GM18858 (cell line): ENCODE results near the gene DRD1.
"Not testable (repeated sequence)": the region's sequence is repeated elsewhere in the genome, so short reads cannot be mapped to it uniquely, and the experiment has no call there.

Experiments used
- ATAC-seq: cut with Tn5 transposase; IDR thresholded peaks from one replicate; pipeline ENCODE4 v1.9.1; 2021; ENCODE audit not compliant: unreplicated experiment

DRD1 gene

GRCh38 chr5:175434800-175435199 lies 9.2 kb downstream of the DRD1 start:
- ATAC-seq, result no peak

DNA sequence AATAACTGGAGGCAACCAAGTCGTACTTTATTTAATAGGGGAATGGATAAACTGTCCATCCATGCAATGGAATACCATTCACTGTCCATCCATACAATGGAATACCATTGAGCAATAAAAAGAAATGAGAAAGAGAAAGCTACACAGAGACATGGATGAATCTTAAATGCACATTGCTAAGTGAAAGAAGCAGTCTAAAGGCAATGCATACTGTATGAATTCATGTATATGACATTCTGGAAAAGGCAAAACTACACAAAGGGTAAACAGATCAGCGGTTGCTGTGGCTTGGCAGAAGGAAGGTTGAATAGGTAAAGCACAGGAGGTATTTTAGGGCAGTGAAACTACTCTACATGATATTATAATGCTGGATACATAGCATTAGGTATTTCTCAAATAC lies 16.2 kb downstream of the DRD1 start:
- no peak for ATAC-seq

GRCh38 chr5:175424594-175424993 lies 19.4 kb downstream of the DRD1 start:
- ATAC-seq, result not testable (repeated sequence)

DNA sequence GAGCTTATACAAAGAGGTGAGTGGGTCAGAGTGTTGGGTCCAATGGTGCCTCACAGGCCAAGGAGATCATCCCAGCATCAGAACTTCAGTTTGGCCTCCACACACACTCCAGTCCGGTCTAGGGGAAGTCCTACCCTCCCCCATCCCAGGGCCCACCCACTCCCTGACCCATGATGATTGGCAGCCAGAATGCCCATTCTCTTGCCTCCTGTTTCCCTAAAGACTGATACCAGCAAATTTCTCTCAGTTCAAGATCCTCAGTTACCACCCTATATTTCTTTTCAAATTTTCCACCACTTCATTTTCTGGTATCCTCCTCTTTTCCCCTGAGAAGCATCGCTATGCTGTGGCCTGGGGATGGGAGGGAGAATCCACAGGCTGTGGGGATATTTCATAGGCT lies 21.9 kb downstream of the DRD1 start:
- ATAC-seq, result no peak

GRCh38 chr5:175420383-175420782 lies 23.6 kb downstream of the DRD1 start:
- no peak for ATAC-seq

- ATAC-seq, result no peak
Measured at GRCh38 chr5:175418251-175418650, 25.7 kb downstream of the DRD1 start.

DNA sequence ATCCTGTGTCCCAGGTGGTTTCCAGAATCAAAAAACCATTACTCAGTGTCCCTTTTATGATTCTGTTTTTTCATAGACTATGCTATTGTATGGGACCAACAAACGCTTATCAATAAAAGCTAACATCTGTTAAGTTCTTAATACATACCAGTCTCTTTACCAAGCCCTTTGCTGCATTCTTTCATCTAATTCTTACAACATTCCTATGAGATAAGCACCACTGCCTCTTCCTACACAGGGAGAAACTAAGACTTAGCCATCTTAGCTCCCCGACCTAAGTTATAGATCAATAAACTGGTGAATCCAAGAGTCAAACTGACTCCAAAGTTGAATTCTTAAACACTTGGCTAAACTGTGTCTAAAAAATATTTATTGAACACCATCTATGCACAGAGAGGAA lies 26.6 kb downstream of the DRD1 start:
- no peak for ATAC-seq

DNA sequence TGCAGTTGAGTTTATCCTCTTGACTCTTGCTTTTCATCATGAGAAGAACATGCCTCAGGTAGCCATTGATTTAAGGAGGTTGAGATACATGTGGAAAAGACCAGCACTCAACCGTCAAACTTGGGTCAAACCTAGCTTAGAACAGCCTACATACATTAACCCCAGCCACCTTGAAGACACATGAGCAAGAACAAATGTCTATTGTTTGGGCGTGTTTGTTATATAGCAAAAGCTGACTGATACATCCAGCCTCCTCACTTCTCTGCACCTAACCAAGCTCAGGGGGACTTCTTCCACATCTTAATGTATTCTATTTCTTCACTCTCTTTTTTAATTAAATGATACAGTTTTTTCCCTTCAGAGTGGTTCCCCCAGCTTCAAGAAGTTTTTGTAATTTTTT lies 28.7 kb downstream of the DRD1 start:
- ATAC-seq, result no peak

DNA sequence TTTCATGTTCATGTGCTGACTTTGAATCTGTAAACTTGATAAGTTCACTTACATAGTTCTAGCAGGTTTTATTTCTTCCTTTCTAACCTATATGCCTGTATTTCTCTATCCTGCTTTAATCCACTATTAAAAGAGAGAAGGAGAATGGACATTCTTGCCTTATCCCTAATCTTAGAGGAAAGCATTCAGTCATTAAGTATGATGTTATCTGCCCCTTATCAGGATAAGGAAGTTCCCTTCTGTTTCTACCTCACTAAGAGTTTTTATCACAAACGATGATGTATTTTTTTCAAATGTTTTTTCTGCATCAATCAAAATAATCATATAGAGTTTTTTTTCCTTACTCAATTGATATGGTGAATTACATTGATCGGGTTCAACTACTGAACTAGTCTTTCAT lies 33.1 kb downstream of the DRD1 start:
- ATAC-seq, result no peak

- no peak for ATAC-seq
Measured at GRCh38 chr5:175406300-175406699, 37.7 kb downstream of the DRD1 start.

GRCh38 chr5:175397590-175398297 lies 46.2 kb downstream of the DRD1 start:
- not testable (repeated sequence) for ATAC-seq

DNA sequence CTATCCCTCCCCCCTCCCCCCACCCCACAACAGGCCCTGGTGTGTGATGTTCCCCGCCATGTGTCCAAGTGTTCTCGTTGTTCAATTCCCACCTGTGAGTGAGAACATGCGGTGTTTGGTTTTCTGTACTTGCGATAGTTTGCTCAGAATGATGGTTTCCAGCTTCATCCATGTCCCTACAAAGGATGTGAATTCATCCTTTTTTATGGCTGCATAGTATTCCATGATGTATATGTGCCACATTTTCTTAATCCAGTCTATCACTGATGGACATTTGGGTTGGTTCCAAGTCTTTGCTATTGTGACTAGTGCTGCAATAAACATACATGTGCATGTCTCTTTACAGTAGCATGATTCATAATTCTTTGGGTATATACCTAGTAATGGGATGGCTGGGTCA lies 48.6 kb downstream of the DRD1 start:
- not testable (repeated sequence) for ATAC-seq

DNA sequence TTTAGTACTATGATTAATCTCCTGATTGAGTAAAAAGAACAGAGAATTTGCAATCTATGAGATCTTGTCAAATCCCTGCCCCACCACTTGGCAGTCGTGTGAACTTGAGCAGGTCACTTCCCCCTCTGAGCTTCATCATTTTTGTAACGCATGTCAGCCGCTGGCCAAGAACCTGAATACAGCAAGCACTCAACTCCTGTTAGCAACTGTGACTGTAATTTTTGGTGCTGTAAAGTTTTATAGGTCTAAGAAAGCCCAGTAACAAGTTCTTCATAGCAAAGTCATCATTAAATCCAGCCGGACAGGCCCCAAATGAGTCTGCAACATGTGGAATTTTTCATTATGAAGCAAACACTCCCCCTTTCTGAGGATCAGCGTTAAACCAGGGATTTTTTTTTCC lies 49.4 kb downstream of the DRD1 start:
- ATAC-seq, result no peak

- ATAC-seq, result no peak
Measured at GRCh38 chr5:175393897-175394296, 50.1 kb downstream of the DRD1 start.

GRCh38 chr5:175392236-175392635 lies 51.7 kb downstream of the DRD1 start:
- ATAC-seq, result no peak

- no peak for ATAC-seq
Measured at GRCh38 chr5:175390352-175391083, 53.5 kb downstream of the DRD1 start.
